GM19467 (cell line): Measurements from ENCODE around the gene SERPINH1.

Experiments
- ATAC-seq: cut with Tn5 transposase; IDR thresholded peaks from one replicate; pipeline ENCODE4 v1.9.1; 2021; ENCODE audit warnings: mild to moderate bottlenecking, moderate library complexity; ENCODE audit not compliant: unreplicated experiment

The SERPINH1 gene

GRCh38 chr11:75532200-75533048 is 29.6 kb upstream of the SERPINH1 start:
- no peak for ATAC-seq

- ATAC-seq, result no peak
Observed at GRCh38 chr11:75533896-75534258, 28.2 kb upstream of the SERPINH1 start.

- ATAC-seq, result no peak
Observed at GRCh38 chr11:75534259-75535069, 27.6 kb upstream of the SERPINH1 start.

GRCh38 chr11:75535071-75535470 is 27.0 kb upstream of the SERPINH1 start:
- ATAC-seq, result no peak

DNA sequence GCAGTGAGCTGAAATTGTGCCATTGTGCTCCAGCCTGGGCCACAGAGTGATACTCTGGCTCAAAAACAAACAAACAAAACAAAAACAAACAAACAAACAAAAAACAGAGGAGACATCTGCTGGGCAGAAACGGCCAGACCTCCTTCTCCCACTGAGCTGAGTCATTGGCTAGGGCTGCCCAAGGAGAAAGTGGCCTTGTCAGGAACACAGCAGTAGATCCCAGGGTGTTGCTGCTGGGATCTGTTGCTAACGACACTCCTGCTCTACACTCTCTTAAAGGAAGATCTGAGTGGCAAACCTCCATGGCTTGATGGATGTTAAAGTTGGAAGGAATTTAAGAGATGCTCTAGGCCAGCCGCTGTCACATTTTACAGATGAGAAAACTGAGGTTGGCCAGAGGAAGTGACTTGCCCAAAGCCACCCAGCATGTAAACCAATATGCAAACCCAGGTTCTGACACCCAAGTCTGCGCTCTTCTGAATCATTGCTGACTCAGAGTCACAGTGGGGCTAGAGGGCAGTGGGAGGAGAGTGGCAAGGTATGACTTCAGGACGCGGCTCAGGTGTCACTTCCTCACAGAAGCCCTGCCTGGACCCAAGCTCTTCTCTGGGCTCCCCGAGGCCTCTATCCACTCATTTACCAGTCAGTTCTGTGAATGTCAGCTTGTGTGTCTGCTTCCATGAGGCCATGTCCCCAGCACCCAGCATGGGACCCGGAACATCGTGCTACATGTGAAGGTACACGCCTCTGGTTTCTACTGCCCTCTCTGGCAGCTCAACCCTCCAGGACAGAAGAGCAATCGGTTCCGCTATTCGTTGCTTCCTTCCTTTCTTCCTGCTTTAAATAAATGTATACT is 25.0 kb upstream of the SERPINH1 start:
- peak; percentile 57 for ATAC-seq

GRCh38 chr11:75537740-75538139 is 24.3 kb upstream of the SERPINH1 start:
- no peak for ATAC-seq

DNA sequence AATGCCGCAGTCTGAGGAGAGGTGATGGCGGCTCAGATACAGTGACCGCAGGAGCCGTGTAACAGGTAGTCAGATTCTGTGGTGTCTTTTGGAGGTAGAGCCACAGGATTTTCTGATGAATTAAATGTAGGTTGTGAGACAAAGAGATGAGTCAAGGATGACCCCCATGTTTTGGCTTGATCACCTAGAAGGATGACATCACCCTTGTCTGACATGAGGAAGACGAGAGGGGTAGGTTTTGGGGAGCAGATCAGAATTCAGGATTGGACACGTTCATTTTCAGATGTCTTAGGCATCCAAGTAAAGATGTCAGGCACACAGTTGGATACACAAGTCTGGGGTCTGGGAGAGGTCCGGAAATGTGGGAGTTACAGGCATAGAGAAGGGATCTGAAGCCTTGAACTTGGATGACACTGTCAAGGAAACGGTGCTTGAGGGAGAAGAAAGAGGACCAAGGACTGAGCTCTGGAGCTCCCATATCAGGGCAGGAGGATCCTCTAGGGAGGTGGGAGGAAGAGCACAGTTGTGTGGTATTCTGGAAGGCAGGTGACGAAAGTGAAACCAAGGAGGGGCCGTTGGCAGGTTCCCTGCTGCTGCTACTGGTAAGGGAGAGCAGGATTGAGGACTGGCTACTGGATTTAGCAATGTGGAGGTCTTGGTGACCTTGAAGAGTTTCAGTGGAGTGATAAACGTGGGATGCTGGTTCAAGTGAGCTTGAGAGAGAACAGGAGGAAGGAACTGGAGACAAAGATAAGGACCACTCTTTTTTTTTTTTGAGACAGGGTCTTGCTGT is 23.7 kb upstream of the SERPINH1 start:
- no peak for ATAC-seq

DNA sequence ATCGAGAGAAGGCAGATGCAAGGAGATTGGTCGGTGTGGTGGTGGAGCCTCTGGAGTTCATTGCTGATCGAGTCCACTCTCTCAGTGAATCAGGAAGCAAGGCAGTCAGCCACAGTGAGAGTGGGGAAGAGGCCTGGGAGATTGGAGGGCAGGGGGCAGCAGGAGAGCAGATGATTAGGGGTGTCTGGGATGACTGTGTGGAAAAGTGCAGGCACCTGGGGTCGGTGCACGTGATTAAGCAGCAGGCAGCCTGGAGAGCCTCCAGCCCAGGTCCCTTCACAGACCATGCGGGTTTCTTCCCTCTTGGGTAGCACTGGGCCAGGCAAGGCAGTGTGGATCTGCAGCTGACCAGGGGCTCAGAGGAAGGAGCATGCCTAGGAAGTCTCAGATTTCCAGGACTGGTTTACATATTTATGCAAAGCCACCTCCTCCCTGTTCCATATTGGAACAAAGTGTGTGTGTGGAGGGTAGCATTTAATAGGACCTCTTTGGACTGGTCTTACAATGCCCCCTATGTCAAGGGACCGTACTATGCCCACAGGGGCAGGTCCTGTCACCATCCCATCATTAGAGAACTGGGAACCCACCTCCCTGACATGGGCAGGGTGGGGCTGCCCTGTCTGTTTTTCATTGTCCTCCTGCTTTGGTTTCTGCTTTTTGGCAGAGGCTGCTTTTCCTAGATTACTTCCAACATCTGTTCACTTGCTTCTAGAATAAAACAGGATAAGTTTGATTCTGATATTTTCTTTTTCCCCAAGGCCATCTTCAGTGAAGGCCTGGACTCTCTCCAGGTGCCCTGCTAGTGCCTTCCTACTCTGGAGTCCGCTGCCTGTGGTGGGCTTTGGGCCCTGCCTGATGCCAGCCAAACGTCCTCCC is 22.4 kb upstream of the SERPINH1 start:
- no peak for ATAC-seq

DNA sequence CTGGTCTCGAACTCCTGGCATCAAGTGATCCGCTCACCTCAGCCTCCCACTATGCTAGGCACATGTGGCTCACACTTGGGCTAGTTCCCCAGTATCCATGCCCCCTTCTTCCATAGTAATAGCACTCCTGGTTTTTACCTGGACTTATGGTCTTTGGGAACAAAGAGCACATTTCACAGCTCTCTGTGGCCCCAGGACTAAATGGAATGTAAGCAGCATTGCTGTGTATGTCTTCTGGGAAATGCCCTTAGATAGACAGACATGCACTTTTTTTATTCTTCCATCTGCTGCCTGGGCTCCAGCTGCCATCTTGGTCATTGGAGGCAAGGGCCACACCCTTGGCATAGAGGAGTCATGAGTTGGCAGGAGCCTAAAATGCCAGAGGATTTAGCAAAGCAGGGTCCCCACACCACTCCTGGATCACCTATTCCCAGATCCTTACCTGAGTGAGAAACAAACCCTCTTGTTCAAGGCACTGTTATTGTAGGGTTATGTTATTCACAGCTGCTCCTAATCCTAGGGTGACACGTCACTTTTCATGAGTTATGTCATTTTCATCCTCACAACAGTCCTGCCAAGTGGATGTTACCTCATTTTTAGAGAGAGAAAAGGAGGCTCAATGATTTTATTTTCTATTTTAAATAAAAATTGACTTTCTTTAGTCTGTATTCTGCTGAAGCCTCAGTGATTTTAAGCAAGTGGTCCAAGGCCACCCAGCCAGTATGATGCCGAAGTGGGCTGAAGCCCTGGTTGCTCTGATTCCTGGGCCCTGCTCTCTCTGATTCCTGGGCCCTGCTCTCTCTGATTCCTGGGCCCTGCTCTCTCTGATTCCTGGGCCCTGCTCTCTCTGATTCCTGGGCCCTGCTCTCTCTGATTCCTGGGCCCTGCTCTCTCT is 20.6 kb upstream of the SERPINH1 start:
- ATAC-seq, result no peak

GRCh38 chr11:75542088-75542438 is 20.0 kb upstream of the SERPINH1 start:
- ATAC-seq, result no peak

DNA sequence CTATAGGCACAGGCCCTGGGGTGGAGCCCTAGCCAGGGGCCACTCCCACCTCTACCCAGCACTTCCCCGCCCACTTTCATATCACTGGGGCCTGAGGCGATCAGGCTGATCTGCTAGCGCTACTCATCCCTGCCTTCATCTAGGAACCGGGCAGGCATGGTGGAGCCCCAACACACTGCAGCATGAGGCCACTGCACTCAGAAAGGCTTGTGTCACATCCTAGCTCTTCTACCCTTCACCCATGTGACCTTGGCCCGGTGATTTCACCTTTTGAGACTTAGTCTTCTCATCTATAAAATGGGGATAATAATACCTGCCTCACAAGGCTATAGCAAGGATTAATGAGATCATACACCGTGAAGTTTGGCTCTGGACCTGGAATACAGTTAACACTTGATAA is 18.2 kb upstream of the SERPINH1 start:
- ATAC-seq, result no peak

- ATAC-seq, result no peak
Observed at GRCh38 chr11:75547177-75547576, 14.9 kb upstream of the SERPINH1 start.

DNA sequence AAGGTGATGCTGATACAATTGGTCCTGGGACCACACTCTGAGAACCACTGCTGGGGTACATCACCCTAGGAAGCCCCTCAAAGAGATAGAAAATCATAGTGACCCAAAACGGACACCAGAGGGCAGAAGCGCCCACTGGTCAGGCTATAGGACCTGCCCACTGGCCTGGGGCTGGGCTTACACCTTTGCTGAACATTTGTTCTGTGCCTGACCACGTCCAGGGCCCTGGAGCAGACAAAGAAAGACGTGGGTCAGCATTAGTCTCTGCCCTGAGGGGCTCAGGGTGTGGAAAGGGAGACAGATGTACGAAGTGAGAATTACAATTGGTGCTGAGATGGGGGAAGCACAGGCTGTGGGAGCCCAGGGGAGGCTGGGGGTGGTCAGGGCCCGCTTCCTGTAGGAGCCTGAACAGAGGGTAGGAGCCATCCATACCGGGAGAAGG is 14.4 kb upstream of the SERPINH1 start:
- ATAC-seq, result no peak

DNA sequence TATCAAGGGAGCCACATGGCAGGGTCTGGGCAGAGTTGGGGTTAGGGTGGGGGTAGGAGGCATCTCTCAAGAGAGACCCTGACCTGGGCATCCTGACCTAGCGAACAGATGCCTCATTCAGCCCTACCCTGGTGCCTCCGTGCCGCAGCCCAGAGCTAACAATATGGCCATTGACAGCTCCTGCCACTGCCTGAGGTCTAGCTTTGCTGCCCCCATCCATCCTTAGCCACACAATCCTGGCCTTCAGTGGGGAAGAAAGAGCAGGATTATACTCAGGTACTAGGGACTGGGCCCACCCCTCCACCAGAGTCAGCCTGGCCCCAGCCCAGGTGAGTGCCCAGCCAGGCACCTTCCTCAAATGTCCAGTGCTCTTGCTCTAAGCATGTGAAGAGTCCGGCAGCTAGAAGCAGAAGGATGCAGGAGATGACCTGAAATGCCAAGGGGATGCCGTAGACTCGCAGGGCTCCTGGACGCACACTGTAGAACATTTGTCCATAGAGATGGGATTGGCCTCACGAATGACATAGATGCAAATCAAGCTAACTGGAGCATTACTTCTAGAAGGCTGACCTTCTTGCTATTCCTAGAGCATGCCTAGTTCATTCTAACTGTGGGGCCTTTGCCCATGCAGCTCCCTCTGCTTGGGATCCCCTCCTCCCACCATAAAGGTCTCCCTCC is 13.3 kb upstream of the SERPINH1 start:
- ATAC-seq, result no peak

DNA sequence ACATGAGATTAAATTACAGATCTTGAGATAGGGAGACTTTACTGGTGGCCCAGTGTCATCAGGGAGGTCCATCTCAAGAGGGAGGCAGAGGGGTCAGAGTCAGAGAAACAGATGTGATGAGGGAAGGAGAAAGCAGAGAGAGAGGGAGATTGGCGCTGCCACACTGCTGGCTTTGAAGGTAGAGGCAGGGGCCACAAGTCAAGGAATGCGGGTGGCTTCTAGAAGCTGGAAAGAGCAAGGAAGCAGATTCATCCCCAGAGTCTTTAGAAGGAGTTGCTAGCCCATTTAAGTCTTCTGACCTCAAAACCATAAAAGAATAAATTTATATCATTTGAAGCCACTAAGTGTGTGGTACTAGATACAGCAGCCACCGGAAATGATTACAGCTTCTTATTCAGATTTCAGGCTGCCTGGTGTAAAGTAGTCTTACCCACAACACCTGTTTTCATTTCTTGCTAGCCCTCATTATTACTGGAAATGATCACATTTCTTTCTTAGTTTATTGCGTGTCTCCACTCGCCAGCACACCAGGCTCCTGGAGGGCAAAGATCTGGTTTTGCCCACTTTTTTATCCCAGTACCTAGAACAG is 12.6 kb upstream of the SERPINH1 start:
- no peak for ATAC-seq

GRCh38 chr11:75553182-75553581 is 8.9 kb upstream of the SERPINH1 start:
- no peak for ATAC-seq

- ATAC-seq, result no peak
Observed at GRCh38 chr11:75553889-75554257, 8.2 kb upstream of the SERPINH1 start.
